H9 (cell line): Measurements from ENCODE around the gene DPPA2. TPM values are rescaled to one million over a fixed set of nuclear protein-coding genes. Genes with fewer than 3 reads are reported as not detected.

Experiments used
- DNase-seq: peaks from one replicate; pipeline ENCODE4 v3.0.0-alpha.2; 2017
- H2AFZ ChIP-seq: one replicate; pipeline ENCODE4 v1.6.1; 2013; ENCODE audit warnings: mild to moderate bottlenecking, low read length, control low read depth, moderate library complexity
- H2AK5ac ChIP-seq: 2 replicates; pipeline ENCODE4 v1.6.1; 2013; ENCODE audit warnings: low read length, control low read depth, mixed read lengths; ENCODE audit not compliant: insufficient read length
- H2BK120ac ChIP-seq: one replicate; pipeline ENCODE4 v1.6.1; 2013; ENCODE audit warnings: low read depth, mild to moderate bottlenecking, low read length, control low read depth, inconsistent platforms; ENCODE audit not compliant: poor library complexity, severe bottlenecking
- H2BK12ac ChIP-seq: 2 replicates; pipeline ENCODE4 v1.6.1; 2013; ENCODE audit warnings: low read length, control low read depth, mixed read lengths, low read depth; ENCODE audit not compliant: insufficient read length
- H2BK15ac ChIP-seq: 2 replicates; pipeline ENCODE4 v1.6.1; 2013; ENCODE audit warnings: low read depth, low read length, control low read depth
- H2BK20ac ChIP-seq: one replicate; pipeline ENCODE4 v1.6.1; 2013; ENCODE audit warnings: low read depth, mild to moderate bottlenecking, low read length, control low read depth, inconsistent platforms; ENCODE audit not compliant: poor library complexity, severe bottlenecking
- H2BK5ac ChIP-seq: 2 replicates; pipeline ENCODE4 v1.6.1; 2013; ENCODE audit warnings: low read length, control low read depth, mixed read lengths; ENCODE audit not compliant: insufficient read length
- H3K14ac ChIP-seq: 2 replicates; pipeline ENCODE4 v1.6.1; 2013; ENCODE audit warnings: low read length, control low read depth; ENCODE audit not compliant: insufficient read depth
- H3K18ac ChIP-seq: 2 replicates; pipeline ENCODE4 v1.6.1; 2013; ENCODE audit warnings: low read depth, mild to moderate bottlenecking, mixed read lengths, low read length, control low read depth; ENCODE audit not compliant: insufficient read length
- H3K23ac ChIP-seq: 2 replicates; pipeline ENCODE4 v1.6.1; 2013; ENCODE audit warnings: low read length, control low read depth, mixed read lengths, low read depth; ENCODE audit not compliant: insufficient read length
- H3K23me2 ChIP-seq: 2 replicates; pipeline ENCODE4 v1.6.1; 2013; ENCODE audit warnings: low read depth, mild to moderate bottlenecking, mixed read lengths, low read length, control low read depth; ENCODE audit not compliant: insufficient read length, poor library complexity, severe bottlenecking
- H3K27ac ChIP-seq: 2 replicates; pipeline ENCODE4 v1.5.1; 2013; ENCODE audit warnings: low read length, control low read depth, mixed read lengths, low read depth; ENCODE audit not compliant: insufficient read length
- H3K27me3 ChIP-seq: 2 replicates; pipeline ENCODE4 v1.6.1; 2013; ENCODE audit warnings: low read length, control low read depth, inconsistent platforms; ENCODE audit not compliant: insufficient read depth
- H3K4ac ChIP-seq: 2 replicates; pipeline ENCODE4 v1.6.1; 2013; ENCODE audit warnings: low read depth, mild to moderate bottlenecking, control low read depth, inconsistent platforms, low read length, moderate library complexity
- H3K4me1 ChIP-seq: 2 replicates; pipeline ENCODE4 v1.6.1; 2013; ENCODE audit warnings: low read length, control low read depth, inconsistent platforms; ENCODE audit not compliant: insufficient read depth
- H3K4me2 ChIP-seq: 2 replicates; pipeline ENCODE4 v1.6.1; 2013; ENCODE audit warnings: low read length, control low read depth, mixed read lengths; ENCODE audit not compliant: insufficient read length, insufficient read depth
- H3K56ac ChIP-seq: 2 replicates; pipeline ENCODE4 v1.6.1; 2013; ENCODE audit warnings: low read depth, mild to moderate bottlenecking, mixed read lengths, low read length, control low read depth; ENCODE audit not compliant: insufficient read length
- H3K79me1 ChIP-seq: 2 replicates; pipeline ENCODE4 v1.6.1; 2013; ENCODE audit warnings: low read depth, mild to moderate bottlenecking, moderate library complexity, low read length, control low read depth, inconsistent platforms; ENCODE audit not compliant: insufficient read depth, poor library complexity, severe bottlenecking
- H3K79me2 ChIP-seq: 2 replicates; pipeline ENCODE4 v1.6.1; 2013; ENCODE audit warnings: low read length, control low read depth, inconsistent platforms; ENCODE audit not compliant: insufficient read depth
- H3K9ac ChIP-seq: 2 replicates; pipeline ENCODE4 v1.6.1; 2013; ENCODE audit warnings: low read length, control low read depth, mixed read lengths; ENCODE audit not compliant: insufficient read length; ENCODE audit errors: extremely low read depth
- H3K9me3 ChIP-seq: one replicate; pipeline ENCODE4 v1.6.1; 2013; ENCODE audit warnings: low read depth, low read length, inconsistent platforms; ENCODE audit not compliant: control insufficient read depth
- H3T11ph ChIP-seq: one replicate; pipeline ENCODE4 v1.6.1; 2013; ENCODE audit warnings: mild to moderate bottlenecking, low read length, control low read depth, inconsistent platforms
- H4K20me1 ChIP-seq: one replicate; pipeline ENCODE4 v1.6.1; 2013; ENCODE audit not compliant: control insufficient read depth, insufficient read length, insufficient read depth
- H4K5ac ChIP-seq: 2 replicates; pipeline ENCODE4 v1.6.1; 2013; ENCODE audit warnings: low read depth, mild to moderate bottlenecking, mixed read lengths, low read length, control low read depth; ENCODE audit not compliant: insufficient read length
- H4K8ac ChIP-seq: replicated peaks from 2 replicates; pipeline ENCODE4 v1.6.1; 2013; ENCODE audit warnings: low read length, control low read depth, mixed read lengths, low read depth; ENCODE audit not compliant: insufficient read length
- H4K91ac ChIP-seq: 2 replicates; pipeline ENCODE4 v1.6.1; 2013; ENCODE audit warnings: low read depth, mild to moderate bottlenecking, moderate library complexity, mixed read lengths, low read length, control low read depth; ENCODE audit not compliant: insufficient read length
- H3K27ac Mint-ChIP-seq, 3 experiments: 2 replicates in 2 of 3; 3 replicates in 1 of 3; pipeline ENCODE4 v1.8.0; 2020 to 2021; ENCODE audit warnings: mixed read lengths in 3 of 3, mild to moderate bottlenecking in 1 of 3, moderate library complexity in 1 of 3
- H3K27me3 Mint-ChIP-seq: 2 replicates; pipeline ENCODE4 v1.8.0; 2021; ENCODE audit warnings: low read depth, mild to moderate bottlenecking, moderate library complexity, mixed read lengths
- H3K36me3 Mint-ChIP-seq, 3 experiments: 2 replicates in 2 of 3; 3 replicates in 1 of 3; pipeline ENCODE4 v1.8.0; 2020 to 2021; ENCODE audit warnings: low read depth in 3 of 3, mixed read lengths in 3 of 3; ENCODE audit not compliant: insufficient read depth in 1 of 3
- H3K4me1 Mint-ChIP-seq, 2 experiments: 2 replicates each; pipeline ENCODE4 v1.8.0; 2020; ENCODE audit warnings: mixed read lengths in 2 of 2
- H3K4me3 Mint-ChIP-seq, 2 experiments: 2 replicates in 1 of 2; 3 replicates in 1 of 2; pipeline ENCODE4 v1.8.0; 2020 to 2021; ENCODE audit warnings: mild to moderate bottlenecking in 2 of 2, mixed read lengths in 2 of 2, moderate library complexity in 1 of 2
- H3K9me3 Mint-ChIP-seq, 2 experiments: 2 replicates in 1 of 2; 3 replicates in 1 of 2; pipeline ENCODE4 v1.8.0; 2020; ENCODE audit warnings: mild to moderate bottlenecking in 2 of 2, mixed read lengths in 2 of 2, moderate library complexity in 1 of 2
- WGBS: extraction: QIAGEN DNeasy Blood & Tissue Kit; methylation state at CpG from one replicate; pipeline ENCODE4 v1.1.7; 2013; ENCODE audit warnings: missing lambda C conversion rate, low lambda C conversion rate, mixed read lengths; ENCODE audit not compliant: insufficient read length; ENCODE audit errors: extremely low coverage; 5-methylcytosine and 5-hydroxymethylcytosine counted together
- total RNA-seq: library from RNA; stranded (reverse); gene quantifications from 2 replicates; pipeline ENCODE4 v1.2.1, GENCODE V29; 2021
- TF ChIP-seq, protein P1 (sequence below): fragments of 200-600 bp; sonication (generic); conservative IDR thresholded peaks from 3 replicates; pipeline ENCODE4 v1.8.0; 2021; ENCODE audit warnings: antibody characterized with exemption, mild to moderate bottlenecking

Gene DPPA2
- total RNA-seq, 1 experiment from 2014 or later = 3.2 TPM

DNA sequence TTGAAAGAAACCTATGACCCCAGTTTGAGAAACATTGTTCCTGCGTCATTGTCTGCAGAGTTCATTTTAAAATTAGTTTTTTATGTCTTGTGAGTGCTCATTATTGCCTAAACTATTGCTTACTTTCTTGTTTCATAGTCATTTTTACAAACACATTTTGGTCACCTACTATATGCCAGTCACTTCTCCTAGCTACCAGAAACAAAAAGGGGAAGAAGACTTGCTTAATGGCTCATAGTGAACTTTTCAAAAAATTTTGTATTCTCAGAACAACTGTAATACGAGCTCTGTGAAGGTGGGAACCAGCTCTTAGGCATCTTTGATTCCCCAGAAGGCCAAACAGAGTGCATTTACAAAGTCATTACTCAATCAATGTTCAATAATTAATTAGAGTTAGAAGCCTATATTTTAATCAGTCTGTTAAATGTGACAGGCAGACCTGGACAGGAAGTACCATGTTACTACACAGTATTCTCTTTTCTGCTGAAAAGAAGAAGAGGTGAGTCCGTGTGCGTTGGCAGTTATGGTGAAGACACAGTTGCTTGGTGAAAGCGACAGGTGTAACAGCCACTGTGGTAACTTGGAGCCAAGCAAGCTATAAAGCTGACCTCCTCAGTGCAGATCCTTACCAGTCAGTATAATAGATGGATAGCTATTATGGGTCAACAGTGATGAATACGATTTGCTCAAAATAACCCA lies 46.6 kb downstream of the DPPA2 start:
- Mint-ChIP-seq H3K36me3 (no peaks in the 10 kb centered on the region), H3K4me1 (no peaks in the 10 kb centered on the region), H3K27ac (no peak overlapping the region; a peak in 1 of 7 replicates), H3K9me3 (peaks cover 0 to 4% of the 10 kb centered on the region in 2 experiments; a peak in 2 of 5 replicates), H3K4me3 (no peak overlapping the region), H3K27me3 (no peaks in the 10 kb centered on the region)
- H4K91ac ChIP-seq = no peak overlapping the region
- H3K4me2 ChIP-seq = no peak overlapping the region
- no peaks in the 10 kb centered on the region for H4K20me1 ChIP-seq
- no peak overlapping the region for H2BK5ac ChIP-seq
- no peak overlapping the region for H3K56ac ChIP-seq
- H3K9me3 ChIP-seq = no peaks in the 10 kb centered on the region
- H3K4ac ChIP-seq = no peak overlapping the region
- no CpG with 5 or more reads among the region's 6 CpGs for WGBS
- H2AK5ac ChIP-seq = no peak overlapping the region
- no peaks in the 10 kb centered on the region for H3K79me2 ChIP-seq
- H3K79me1 ChIP-seq = no peaks in the 10 kb centered on the region
- H2BK120ac ChIP-seq = no peak overlapping the region
- no peak overlapping the region for H4K5ac ChIP-seq
- no peaks in the 10 kb centered on the region for H3K27me3 ChIP-seq
- no peak overlapping the region for H2BK20ac ChIP-seq
- H3T11ph ChIP-seq = no peak overlapping the region
- H3K23ac ChIP-seq = no peak overlapping the region
- DNase-seq = no peak
- no peaks in the 10 kb centered on the region for H3K23me2 ChIP-seq
- no peak overlapping the region for H2AFZ ChIP-seq
- no peaks in the 10 kb centered on the region for H3K4me1 ChIP-seq
- no peak overlapping the region for H2BK15ac ChIP-seq
- no peak overlapping the region for H3K9ac ChIP-seq
- H3K14ac ChIP-seq = no peak overlapping the region
- no peak overlapping the region for H3K27ac ChIP-seq
- TF ChIP-seq, protein P1, sequence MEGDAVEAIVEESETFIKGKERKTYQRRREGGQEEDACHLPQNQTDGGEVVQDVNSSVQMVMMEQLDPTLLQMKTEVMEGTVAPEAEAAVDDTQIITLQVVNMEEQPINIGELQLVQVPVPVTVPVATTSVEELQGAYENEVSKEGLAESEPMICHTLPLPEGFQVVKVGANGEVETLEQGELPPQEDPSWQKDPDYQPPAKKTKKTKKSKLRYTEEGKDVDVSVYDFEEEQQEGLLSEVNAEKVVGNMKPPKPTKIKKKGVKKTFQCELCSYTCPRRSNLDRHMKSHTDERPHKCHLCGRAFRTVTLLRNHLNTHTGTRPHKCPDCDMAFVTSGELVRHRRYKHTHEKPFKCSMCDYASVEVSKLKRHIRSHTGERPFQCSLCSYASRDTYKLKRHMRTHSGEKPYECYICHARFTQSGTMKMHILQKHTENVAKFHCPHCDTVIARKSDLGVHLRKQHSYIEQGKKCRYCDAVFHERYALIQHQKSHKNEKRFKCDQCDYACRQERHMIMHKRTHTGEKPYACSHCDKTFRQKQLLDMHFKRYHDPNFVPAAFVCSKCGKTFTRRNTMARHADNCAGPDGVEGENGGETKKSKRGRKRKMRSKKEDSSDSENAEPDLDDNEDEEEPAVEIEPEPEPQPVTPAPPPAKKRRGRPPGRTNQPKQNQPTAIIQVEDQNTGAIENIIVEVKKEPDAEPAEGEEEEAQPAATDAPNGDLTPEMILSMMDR = no peak
- no peak overlapping the region for H4K8ac ChIP-seq
- no peak overlapping the region for H2BK12ac ChIP-seq
- H3K18ac ChIP-seq = no peak overlapping the region
